Stimulated activated CD4-positive, alpha-beta T cell treated with anti-CD3 and anti-CD28 coated beads, Interleukin-12 subunit alpha, Interleukin-12 subunit beta, amount 100 ng/mL, for 48 hours (primary cell): ENCODE data around the gene NPAS4.

Source experiments
- DNase-seq, 3 donors: peaks; one replicate each; pipeline ENCODE4 v3.0.0-alpha.2; 2020; ENCODE audit warnings: low read depth in 2 of 3, low spot score in 1 of 3

Gene NPAS4

DNA sequence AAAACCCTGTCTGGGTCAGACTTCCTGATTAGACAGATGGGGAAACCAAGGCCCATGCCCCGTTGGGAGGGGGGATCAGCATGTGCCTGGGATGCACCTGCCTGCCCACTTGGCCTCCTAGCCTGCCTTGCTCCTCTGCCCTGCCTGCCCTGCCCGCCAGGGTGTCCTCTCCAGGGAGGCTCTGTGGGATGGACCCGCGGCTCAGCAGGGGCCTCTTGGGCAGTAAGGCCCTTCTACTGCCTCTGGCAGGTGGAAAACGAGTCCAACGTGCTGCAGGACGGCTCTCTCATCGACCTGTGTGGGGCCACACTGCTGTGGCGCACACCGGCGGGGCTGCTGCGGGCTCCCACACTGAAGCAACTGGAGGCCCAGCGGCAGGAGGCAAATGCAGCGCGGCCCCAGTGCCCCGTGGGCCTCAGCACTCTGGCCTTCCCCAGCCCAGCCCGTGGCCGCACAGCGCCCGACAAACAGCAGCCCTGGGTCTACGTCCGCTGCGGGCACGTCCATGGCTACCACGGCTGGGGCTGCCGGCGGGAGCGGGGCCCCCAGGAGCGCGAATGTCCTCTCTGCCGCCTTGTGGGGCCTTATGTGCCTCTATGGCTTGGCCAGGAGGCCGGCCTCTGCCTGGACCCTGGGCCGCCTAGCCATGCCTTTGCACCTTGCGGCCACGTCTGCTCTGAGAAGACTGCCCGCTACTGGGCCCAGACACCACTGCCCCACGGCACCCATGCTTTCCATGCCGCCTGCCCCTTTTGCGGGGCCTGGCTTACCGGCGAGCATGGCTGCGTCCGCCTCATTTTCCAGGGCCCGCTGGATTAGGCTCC is 54.7 kb downstream of the NPAS4 start:
- no peak for DNase-seq
